GM21786 (cell line): ENCODE measurements around the gene DDX28.
"Not testable (repeated sequence)": the region's sequence is repeated elsewhere in the genome, so short reads cannot be mapped to it uniquely, and the experiment has no call there.

Source experiments
- ATAC-seq: cut with Tn5 transposase; IDR thresholded peaks from one replicate; pipeline ENCODE4 v1.9.1; 2021; ENCODE audit not compliant: unreplicated experiment

The DDX28 gene

GRCh38 chr16:68040506-68041288 is 17.7 kb upstream of the DDX28 start:
- ATAC-seq = peak; percentile 76

GRCh38 chr16:68037841-68038597 is 15.0 kb upstream of the DDX28 start:
- no peak for ATAC-seq

GRCh38 chr16:68035227-68035626 is 12.2 kb upstream of the DDX28 start:
- ATAC-seq = no peak

GRCh38 chr16:68033101-68033500 is 10.1 kb upstream of the DDX28 start:
- no peak for ATAC-seq

GRCh38 chr16:68031951-68032350 is 8.9 kb upstream of the DDX28 start:
- ATAC-seq = no peak

GRCh38 chr16:68030108-68030507 is 7.1 kb upstream of the DDX28 start:
- ATAC-seq = not testable (repeated sequence)

GRCh38 chr16:68028996-68029395 is 6.0 kb upstream of the DDX28 start:
- no peak for ATAC-seq

- no peak for ATAC-seq
Observed at GRCh38 chr16:68022278-68022727, 729 bp downstream of the DDX28 start.

GRCh38 chr16:68021490-68021889 is 1.5 kb downstream of the DDX28 start:
- no peak for ATAC-seq

- no peak for ATAC-seq
Observed at GRCh38 chr16:68019167-68019680, 3.8 kb downstream of the DDX28 start.

GRCh38 chr16:68015681-68016080 is 7.4 kb downstream of the DDX28 start, which contains the start of gene DPEP2NB:
Gene DPEP2NB, minus strand, starts transcription at chr16:68015911. Its CDS starts 141 bp downstream, at chr16:68015770.
- no peak for ATAC-seq

- no peak for ATAC-seq
Observed at GRCh38 chr16:68013440-68013839, 9.6 kb downstream of the DDX28 start.

GRCh38 chr16:68009872-68010271 is 13.2 kb downstream of the DDX28 start:
- ATAC-seq = not testable (repeated sequence)

- ATAC-seq = no peak
Observed at GRCh38 chr16:68009157-68009735, 13.8 kb downstream of the DDX28 start.

GRCh38 chr16:68005786-68006286 is 17.2 kb downstream of the DDX28 start:
- no peak for ATAC-seq

GRCh38 chr16:68005211-68005610 is 17.8 kb downstream of the DDX28 start:
- ATAC-seq = no peak

GRCh38 chr16:68003031-68003430 is 20.0 kb downstream of the DDX28 start:
- no peak for ATAC-seq

GRCh38 chr16:68000450-68000849 is 22.6 kb downstream of the DDX28 start:
- ATAC-seq = no peak

GRCh38 chr16:67999985-68000384 is 23.0 kb downstream of the DDX28 start:
- ATAC-seq = no peak

GRCh38 chr16:67998779-67999688 is 24.0 kb downstream of the DDX28 start, which contains the start of gene DPEP2:
Gene DPEP2, minus strand, starts transcription at chr16:67999484. Its CDS starts 6,272 bp downstream, at chr16:67993212.
- ATAC-seq = not testable (repeated sequence)
